Fibroblast of pulmonary artery (primary cell): ENCODE measurements around the gene SLC9C1.

Experiments used
- DNase-seq: peaks from one replicate; pipeline ENCODE4 v3.0.0-alpha.2; 2010; ENCODE audit warnings: low read depth
- H3K4me3 ChIP-seq: replicated peaks from 2 replicates; pipeline ENCODE4 v1.5.1; 2011; ENCODE audit warnings: low read depth, mild to moderate bottlenecking, control low read depth, low read length, moderate library complexity
- TF ChIP-seq, protein P1 (sequence below): IDR thresholded peaks from 2 replicates; pipeline ENCODE4 v1.5.1; 2011; ENCODE audit warnings: mild to moderate bottlenecking, control low read depth, low read length, inconsistent platforms; ENCODE audit errors: missing control alignments

SLC9C1 gene

DNA sequence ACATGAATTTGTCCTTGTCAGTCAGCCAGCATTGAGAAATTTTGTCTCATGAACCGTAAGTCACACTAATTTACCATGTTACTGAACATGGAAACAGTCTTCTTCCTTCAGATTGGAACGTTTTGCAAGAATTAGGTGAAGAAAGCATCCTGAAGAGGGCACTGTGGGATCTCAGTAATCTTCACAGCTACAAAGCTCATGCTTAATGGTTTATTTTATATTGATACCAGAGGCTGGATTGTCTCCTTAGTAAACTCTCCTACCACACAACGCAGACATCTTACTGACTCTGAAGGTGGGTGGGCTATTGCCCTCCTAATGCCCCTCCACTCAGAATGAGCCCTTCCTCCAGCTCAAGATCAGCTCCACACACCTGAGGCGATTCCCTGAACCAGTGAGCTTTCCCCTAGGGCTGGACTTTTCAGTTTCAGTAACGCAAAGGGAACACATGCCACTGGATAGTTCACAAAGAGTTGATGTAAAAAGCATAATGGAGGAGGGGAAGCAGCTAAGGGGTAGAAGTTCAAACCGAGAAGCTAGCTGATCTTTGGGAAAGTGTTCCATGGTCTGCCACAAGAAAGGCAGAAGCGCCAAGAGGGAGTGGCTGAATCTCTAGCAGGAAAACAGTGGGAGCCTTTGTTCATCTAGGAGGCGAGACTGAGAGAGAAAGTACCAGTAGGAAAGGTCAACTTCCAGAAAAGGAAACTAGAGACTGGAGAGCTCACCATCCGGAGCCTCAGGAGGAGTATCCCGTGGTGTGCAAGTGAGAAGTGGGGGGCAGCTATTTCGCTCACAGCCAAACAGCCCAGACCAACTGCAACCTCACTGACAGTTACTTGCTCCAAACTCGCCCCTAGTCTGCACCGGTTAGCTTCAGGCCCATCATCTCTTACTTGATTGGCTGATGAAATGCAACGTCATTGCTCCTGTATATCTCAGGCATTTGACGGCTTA lies at the start of gene SLC9C1:
SLC9C1 (minus strand) TSS at position 849 of the 954 bp plus-strand sequence. CDS start 7,425 bp downstream, outside the sequence.
- peak; percentile 92 for DNase-seq
- TF ChIP-seq, protein P1, sequence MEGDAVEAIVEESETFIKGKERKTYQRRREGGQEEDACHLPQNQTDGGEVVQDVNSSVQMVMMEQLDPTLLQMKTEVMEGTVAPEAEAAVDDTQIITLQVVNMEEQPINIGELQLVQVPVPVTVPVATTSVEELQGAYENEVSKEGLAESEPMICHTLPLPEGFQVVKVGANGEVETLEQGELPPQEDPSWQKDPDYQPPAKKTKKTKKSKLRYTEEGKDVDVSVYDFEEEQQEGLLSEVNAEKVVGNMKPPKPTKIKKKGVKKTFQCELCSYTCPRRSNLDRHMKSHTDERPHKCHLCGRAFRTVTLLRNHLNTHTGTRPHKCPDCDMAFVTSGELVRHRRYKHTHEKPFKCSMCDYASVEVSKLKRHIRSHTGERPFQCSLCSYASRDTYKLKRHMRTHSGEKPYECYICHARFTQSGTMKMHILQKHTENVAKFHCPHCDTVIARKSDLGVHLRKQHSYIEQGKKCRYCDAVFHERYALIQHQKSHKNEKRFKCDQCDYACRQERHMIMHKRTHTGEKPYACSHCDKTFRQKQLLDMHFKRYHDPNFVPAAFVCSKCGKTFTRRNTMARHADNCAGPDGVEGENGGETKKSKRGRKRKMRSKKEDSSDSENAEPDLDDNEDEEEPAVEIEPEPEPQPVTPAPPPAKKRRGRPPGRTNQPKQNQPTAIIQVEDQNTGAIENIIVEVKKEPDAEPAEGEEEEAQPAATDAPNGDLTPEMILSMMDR: peak; percentile 76
- H3K4me3 ChIP-seq: peak within 1 kb of the TSS; percentile 58

DNA sequence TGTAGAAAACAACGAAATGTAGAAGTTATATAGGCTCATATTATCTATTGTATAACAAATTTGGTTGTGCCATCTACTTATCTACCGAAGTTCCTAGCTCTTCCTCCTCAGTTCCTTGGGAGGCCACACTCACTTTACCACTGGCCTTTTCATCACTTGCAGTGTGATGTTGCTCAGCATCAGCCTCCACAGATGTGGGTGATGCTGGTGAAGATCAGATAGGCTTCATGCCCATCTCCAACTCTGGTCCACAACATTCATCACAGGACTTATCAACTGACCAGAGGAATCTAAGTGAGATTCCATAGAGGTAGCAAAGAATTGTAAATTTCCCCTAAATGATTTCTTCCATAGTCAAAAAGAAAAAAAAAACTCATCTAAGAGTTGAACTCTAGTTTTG lies 47.4 kb upstream of the SLC9C1 start:
- TF ChIP-seq, protein P1: no peak
- no peak overlapping the region for H3K4me3 ChIP-seq
- no peak for DNase-seq

DNA sequence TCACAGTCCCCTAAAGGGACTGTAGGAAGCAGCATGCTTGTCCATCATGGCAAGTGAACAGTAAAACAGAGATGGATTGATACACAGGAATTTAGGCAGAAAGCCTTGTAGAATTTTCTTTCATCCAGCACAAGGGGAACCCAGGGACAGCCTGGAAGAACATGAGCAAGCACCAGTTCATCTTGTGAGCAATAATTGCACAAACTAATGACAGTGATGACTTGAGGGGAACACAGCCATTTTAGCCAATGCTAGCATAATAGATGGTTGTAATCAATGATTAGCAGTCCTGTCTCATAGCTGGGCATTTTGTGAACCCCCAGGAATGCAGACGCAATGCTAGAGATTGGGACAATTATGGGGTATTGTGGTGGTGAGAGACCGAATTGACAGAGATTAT lies 45.6 kb upstream of the SLC9C1 start:
- no peak overlapping the region for H3K4me3 ChIP-seq
- TF ChIP-seq, protein P1: no peak
- DNase-seq: no peak

DNA sequence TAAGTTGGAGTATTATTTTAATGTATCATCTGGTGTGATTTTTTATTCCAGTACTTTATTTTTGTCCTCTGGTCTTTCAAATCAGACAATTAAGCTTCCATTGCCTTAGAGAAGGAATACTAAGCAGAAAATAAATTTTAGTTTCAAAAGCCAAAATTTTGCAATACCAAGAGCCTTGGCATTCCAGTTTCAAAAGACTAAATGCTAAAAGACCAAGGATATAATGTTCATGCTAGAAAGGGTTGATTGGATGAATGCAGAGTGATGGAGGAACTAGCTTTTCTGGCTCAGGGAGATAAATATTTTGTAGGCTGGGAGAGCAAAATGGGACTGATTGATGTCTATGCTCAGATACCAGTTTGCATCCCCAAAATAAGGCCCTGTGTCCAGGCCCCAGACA lies 45.1 kb upstream of the SLC9C1 start:
- H3K4me3 ChIP-seq: no peak overlapping the region
- DNase-seq: no peak
- TF ChIP-seq, protein P1: no peak

DNA sequence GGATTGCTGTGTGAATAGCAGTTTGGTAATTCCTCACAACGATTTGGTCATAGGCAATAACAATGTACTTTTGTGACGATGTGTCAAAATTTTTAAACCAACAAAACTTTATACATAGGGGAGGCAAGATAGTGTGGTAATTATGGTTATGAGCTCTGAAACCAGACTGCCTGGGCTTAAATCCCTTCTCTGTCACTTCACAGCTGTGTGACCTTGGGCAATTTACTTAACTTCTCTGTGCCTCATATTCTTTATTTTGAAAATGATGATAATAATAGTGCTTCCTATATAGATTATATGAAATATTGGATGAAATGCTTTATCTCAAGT lies 44.7 kb upstream of the SLC9C1 start:
- TF ChIP-seq, protein P1: no peak
- no peak for DNase-seq
- H3K4me3 ChIP-seq: no peak overlapping the region

DNA sequence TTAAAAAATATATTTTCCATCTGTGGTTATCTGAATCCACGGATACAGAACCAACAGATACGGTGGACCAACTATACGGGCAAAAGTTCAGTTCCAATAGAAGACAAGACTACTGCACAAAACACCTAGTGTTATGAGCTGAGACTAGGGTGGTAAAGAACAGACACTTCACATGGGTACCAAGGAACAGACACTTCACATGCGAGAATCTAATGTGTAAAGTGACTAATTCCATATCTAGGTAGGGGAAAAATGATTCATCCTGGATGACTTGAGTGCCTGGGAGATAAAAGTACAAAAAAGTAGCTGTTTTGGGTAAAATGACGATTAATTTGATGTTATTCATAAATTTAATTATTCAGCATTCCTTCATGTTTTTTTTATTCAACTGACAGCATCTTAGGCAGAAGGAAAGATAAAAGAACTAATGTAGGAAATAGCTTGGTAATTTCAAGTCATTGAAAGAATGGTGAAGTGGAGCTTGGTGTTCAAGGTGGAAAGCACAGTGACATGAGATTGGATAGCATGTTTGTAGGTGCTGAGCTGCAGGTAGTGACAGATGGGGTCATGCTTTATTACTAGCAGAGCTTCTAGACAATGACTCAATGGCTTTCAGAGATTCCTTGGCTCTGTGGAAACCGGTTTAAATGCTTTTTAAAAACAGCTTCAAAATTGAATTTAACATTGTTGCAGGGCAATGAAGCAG lies 44.2 kb upstream of the SLC9C1 start:
- DNase-seq: peak; percentile 37
- TF ChIP-seq, protein P1: no peak
- H3K4me3 ChIP-seq: no peak overlapping the region
